AG09319 (cell line): ENCODE results near the gene IFNL4.

Experiments
- DNase-seq: peaks from one replicate; pipeline ENCODE4 v3.0.0-alpha.2; 2010; ENCODE audit warnings: low read depth; ENCODE audit errors: extremely low read depth
- TF ChIP-seq, protein P1 (sequence below): IDR thresholded peaks from 2 replicates; pipeline ENCODE4 v1.5.1; 2011; ENCODE audit warnings: low read depth, mild to moderate bottlenecking, inconsistent platforms, low read length, moderate library complexity

IFNL4 gene

DNA sequence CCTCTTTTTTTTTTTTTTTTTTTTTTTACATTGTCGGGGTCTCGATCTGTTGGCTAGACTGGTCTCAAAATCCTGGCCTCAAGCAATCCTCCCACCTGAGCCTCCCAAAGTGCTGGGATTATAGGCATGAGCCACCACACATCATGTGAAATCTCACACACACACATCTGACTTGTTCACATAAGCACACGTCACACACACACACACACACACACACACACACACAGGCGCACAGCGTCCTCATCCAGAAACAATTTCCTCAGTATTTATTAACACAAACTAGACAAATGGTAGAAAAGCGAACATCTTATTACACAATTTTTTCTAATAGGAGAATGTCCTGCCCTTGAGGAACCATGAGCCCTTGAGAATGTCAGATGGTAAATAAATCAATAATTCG lies 39.5 kb downstream of the IFNL4 start:
- TF ChIP-seq, protein P1, sequence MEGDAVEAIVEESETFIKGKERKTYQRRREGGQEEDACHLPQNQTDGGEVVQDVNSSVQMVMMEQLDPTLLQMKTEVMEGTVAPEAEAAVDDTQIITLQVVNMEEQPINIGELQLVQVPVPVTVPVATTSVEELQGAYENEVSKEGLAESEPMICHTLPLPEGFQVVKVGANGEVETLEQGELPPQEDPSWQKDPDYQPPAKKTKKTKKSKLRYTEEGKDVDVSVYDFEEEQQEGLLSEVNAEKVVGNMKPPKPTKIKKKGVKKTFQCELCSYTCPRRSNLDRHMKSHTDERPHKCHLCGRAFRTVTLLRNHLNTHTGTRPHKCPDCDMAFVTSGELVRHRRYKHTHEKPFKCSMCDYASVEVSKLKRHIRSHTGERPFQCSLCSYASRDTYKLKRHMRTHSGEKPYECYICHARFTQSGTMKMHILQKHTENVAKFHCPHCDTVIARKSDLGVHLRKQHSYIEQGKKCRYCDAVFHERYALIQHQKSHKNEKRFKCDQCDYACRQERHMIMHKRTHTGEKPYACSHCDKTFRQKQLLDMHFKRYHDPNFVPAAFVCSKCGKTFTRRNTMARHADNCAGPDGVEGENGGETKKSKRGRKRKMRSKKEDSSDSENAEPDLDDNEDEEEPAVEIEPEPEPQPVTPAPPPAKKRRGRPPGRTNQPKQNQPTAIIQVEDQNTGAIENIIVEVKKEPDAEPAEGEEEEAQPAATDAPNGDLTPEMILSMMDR, result no peak
- no peak for DNase-seq

DNA sequence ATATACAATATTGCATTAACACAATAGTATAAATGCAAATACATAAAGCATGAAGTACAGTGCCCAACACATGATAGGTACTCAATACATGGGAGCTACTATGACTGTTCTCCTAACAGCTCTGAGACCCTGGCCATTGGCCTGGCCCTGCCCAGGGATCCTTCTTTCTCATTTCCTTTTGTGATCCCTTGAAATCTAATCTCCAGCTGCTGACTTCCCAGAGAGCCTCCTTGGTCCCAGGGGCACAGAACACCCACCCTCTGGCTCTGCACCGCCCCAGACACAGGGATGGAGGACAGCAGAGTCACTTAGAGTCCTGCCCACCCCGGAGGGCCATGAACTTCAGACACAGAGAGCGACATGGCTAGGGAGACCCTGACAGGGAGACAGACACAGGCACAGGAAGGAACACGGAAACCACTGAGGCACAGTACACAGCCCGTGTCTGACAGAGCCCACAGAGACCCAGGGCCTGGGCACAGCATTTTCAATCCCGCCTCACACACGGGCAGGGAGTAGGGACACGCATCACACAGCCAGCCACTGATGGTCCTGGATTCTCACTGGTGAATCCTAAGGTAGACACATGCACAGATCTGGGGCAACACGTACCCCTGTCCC lies 40.4 kb downstream of the IFNL4 start:
- DNase-seq, result no peak
- TF ChIP-seq, protein P1, result no peak

DNA sequence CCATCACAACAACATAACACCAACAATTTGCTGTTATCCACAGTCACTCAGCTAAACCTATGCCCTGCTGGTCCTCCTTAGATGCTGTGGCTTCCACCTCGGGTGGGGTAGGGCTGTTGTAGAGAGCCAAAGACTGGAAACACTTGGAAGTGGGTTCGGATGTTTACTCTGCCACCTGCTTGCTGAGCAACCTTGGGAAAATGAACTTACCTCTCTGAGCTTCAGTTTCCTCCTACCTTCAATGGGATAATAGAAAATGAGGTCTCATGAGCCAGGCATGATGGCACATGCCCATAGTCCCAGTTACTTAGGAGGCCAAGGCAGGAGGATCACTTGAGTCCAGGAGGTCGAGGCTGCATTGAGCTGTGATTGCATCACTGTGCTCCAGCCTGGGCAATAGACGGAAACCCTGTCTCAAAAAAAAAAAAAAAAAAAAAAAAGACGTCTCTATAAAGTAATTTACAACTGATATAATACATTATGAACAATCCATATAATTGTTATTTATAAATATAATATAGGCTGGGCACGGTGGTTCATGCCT lies 41.3 kb downstream of the IFNL4 start:
- no peak for DNase-seq
- TF ChIP-seq, protein P1, result no peak

DNA sequence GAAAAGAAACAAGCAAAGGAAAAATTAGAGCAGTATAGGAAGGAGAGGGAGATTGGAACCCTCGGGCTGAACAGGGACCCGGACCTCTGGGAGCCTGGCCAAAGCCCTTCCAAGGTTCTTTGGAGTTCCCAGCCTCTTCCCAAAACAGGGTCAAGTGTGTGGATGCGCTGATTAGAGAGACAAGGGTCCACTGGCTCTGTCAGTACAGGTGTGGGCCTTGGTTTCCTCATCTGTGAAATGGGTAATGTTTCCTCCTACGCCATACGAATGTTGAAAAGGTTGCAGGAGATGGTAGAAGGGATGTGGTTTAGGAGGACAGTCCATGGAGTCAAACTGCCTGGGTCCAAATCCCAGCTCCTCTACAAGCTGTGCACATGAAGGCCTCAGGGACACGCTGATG lies 42.5 kb downstream of the IFNL4 start:
- TF ChIP-seq, protein P1, result no peak
- no peak for DNase-seq

DNA sequence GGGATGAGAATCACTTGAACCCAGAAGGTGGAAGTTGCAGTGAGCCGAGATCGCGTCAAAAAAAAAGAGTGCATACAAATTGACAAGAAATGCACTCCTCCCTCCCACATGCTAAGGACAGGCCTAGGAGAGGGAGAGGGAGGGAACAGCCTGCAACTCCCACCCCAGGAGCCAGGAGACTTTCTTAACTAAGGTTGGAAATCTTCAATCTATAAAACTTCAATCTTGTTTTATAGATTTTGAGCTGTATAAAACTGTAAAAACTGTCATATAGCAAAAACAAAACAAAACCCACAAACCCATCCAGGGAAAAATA lies 43.2 kb downstream of the IFNL4 start:
- no peak for DNase-seq
- TF ChIP-seq, protein P1, result no peak

DNA sequence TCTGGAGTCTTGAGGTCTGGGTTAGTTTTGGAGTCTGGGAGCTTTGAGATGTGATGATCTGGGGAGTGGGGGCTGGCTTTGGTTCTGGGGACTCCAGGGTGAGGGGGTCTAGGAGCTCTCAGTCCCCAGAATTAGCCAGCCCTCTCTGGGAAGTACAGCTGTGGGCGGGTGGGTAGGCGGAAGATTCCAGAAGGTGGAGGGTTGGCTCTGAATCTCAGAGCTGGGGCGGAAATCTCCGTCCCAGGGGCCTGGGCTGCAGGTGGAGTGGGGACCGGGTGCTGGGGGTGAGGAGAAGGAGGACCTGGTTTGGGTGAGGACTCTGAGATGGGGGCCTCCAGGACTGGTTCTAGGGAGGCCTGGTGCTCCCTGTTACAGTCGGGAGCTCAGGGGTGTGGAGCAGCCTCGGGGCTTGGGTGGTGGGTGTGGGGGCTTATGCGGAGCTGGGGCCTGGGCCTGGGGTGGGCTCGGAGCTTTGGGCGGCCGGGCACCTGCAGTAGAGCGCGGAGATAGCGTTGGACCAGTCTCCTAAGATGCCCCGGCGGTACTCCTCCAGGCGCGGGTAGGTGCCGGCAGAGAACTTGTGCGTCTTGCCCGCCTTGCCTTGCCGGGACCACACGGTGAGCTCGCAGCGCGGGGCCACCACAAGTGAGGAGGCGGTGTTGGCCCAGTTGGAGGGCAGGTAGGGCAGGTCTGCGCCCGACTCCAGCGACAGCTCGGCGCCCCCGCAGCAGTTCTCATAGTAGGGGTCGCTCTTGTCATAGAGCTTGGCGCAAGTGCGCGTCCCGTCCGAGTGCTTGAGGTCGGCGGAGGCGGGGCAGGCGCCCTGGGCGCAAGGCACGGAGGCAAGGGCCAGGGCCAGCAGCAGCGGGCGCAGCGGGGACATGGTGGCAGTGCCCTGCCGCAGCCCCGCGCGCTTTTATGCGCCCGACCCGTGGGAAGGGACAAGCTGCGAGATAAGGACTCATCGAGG lies 45.0 kb downstream of the IFNL4 start, which contains the start of gene SYCN:
TSS of gene SYCN (minus strand) at position 892 of the 970 bp plus-strand sequence. CDS start at position 883, 9 bp downstream.
- no peak for DNase-seq
- TF ChIP-seq, protein P1, result no peak

DNA sequence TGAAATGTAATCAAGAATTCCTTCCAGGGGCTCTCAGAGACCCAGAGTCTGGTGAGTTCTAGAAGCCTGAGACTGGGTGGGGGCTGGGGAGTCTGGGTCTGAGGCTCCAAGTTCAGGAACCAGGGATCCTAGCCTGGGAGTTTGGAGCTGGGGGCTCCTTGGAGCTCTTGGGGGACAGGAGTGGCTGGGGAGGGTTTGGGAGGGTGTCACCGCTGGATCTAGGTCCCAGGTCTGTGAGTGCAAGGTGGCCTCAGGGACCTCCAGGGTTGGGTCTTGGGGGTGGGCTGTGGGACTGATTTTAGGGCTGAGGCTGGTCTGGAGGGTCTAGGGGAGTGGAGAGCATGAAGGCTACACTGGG lies 45.7 kb downstream of the IFNL4 start:
- no peak for DNase-seq
- TF ChIP-seq, protein P1, result no peak
